Measurements from ENCODE around the gene IGF1R.

IGF1R gene

GRCh38 chr15:98859149-98859548, 210.8 kb downstream of the IGF1R start:
- no peak for DNase-seq (ENCODE audit: low spot score)

GRCh38 chr15:98860281-98861041, 212.1 kb downstream of the IGF1R start:
- DNase-seq (ENCODE audit: low spot score), result no peak

GRCh38 chr15:98861188-98861587, 212.8 kb downstream of the IGF1R start:
- no peak for DNase-seq (ENCODE audit: low spot score)

GRCh38 chr15:98863983-98864382, 215.6 kb downstream of the IGF1R start:
- no peak for DNase-seq (ENCODE audit: low spot score)

- peak; percentile 55 for DNase-seq (ENCODE audit: low spot score)
Observed at GRCh38 chr15:98865397-98866339, 217.3 kb downstream of the IGF1R start.

- DNase-seq (ENCODE audit: low spot score), result no peak
Observed at GRCh38 chr15:98866511-98866910, 218.2 kb downstream of the IGF1R start.

GRCh38 chr15:98868564-98868963, 220.2 kb downstream of the IGF1R start:
- DNase-seq (ENCODE audit: low spot score), result no peak

- no peak for DNase-seq (ENCODE audit: low spot score)
Observed at GRCh38 chr15:98870788-98871187, 222.4 kb downstream of the IGF1R start.

GRCh38 chr15:98872774-98873173, 224.4 kb downstream of the IGF1R start:
- no peak for DNase-seq (ENCODE audit: low spot score)

- no peak for DNase-seq (ENCODE audit: low spot score)
Observed at GRCh38 chr15:98873441-98874218, 225.3 kb downstream of the IGF1R start.

GRCh38 chr15:98874370-98874769, 226.0 kb downstream of the IGF1R start:
- no peak for DNase-seq (ENCODE audit: low spot score)

- DNase-seq (ENCODE audit: low spot score), result no peak
Observed at GRCh38 chr15:98874773-98875172, 226.4 kb downstream of the IGF1R start.

GRCh38 chr15:98875309-98875708, 227.0 kb downstream of the IGF1R start:
- no peak for DNase-seq (ENCODE audit: low spot score)

GRCh38 chr15:98876451-98877369, 228.4 kb downstream of the IGF1R start:
- no peak for DNase-seq (ENCODE audit: low spot score)

GRCh38 chr15:98878172-98878571, 229.8 kb downstream of the IGF1R start:
- DNase-seq (ENCODE audit: low spot score), result no peak

- no peak for DNase-seq (ENCODE audit: low spot score)
Observed at GRCh38 chr15:98878862-98879261, 230.5 kb downstream of the IGF1R start.

GRCh38 chr15:98881526-98882520, 233.5 kb downstream of the IGF1R start:
- DNase-seq (ENCODE audit: low spot score), result peak; percentile 36

GRCh38 chr15:98883478-98883877, 235.1 kb downstream of the IGF1R start:
- DNase-seq (ENCODE audit: low spot score), result no peak

GRCh38 chr15:98884894-98885293, 236.6 kb downstream of the IGF1R start:
- no peak for DNase-seq (ENCODE audit: low spot score)

GRCh38 chr15:98887976-98888375, 239.6 kb downstream of the IGF1R start:
- DNase-seq (ENCODE audit: low spot score), result no peak

Data from germinal center (tissue), 1 donor.